Measurements from ENCODE around the gene KY. TPM values are rescaled to one million over a fixed set of nuclear protein-coding genes. Genes with fewer than 3 reads are reported as not detected.

KY gene
- total and polyA plus RNA-seq, 4 donors: 0.05 to 0.08 TPM; not detected in 2

- no peak overlapping the region for H3K27ac ChIP-seq (ENCODE audit: low read depth in 1 of 2, low read length in 2 of 2)
- no peak for DNase-seq (ENCODE audit: low spot score)
- WGBS: 71% methylated on average over 7 of the region's 7 CpGs
- H3K36me3 ChIP-seq (ENCODE audit: control insufficient read depth in 4 of 4, insufficient read depth in 3 of 4, low read depth in 1 of 4, low read length in 3 of 4): no peaks in the 10 kb centered on the region
- no peak overlapping the region for H3K4me3 ChIP-seq (ENCODE audit: low read depth in 1 of 3, low read length in 3 of 3)
- peaks cover 0 to 2% (median 0%) of the 10 kb centered on the region in 4 donors for H3K27me3 ChIP-seq (ENCODE audit: control insufficient read depth in 4 of 4, insufficient read depth in 4 of 4, low read length in 3 of 4)
- TF ChIP-seq FOXA2 (IDR thresholded peaks at IDR 0.05): no peak
- no peak for TF ChIP-seq REST (IDR thresholded peaks at IDR 0.05)
- TF ChIP-seq YY1 (IDR thresholded peaks at IDR 0.05): no peak
- TF ChIP-seq RXRA (IDR thresholded peaks at IDR 0.05): no peak
- no peak for TF ChIP-seq EGR1 (IDR thresholded peaks at IDR 0.05; ENCODE audit: low read depth in 2 of 2)
- TF ChIP-seq CTCF (IDR thresholded peaks at IDR 0.05; ENCODE audit: low read depth, low read length, missing input control): no peak
- no peak for TF ChIP-seq TAF1 (conservative IDR thresholded peaks at IDR 0.05)
- TF ChIP-seq NR2F2 (IDR thresholded peaks at IDR 0.05): no peak
- TF ChIP-seq, protein P1, sequence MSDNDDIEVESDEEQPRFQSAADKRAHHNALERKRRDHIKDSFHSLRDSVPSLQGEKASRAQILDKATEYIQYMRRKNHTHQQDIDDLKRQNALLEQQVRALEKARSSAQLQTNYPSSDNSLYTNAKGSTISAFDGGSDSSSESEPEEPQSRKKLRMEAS (IDR thresholded peaks at IDR 0.05): no peak
- TF ChIP-seq JUND (IDR thresholded peaks at IDR 0.05): no peak
- TF ChIP-seq HNF4A (conservative IDR thresholded peaks at IDR 0.05): no peak
- no peak for TF ChIP-seq RAD21 (IDR thresholded peaks at IDR 0.05)
- TF ChIP-seq ATF3 (IDR thresholded peaks at IDR 0.05): no peak
- no peak overlapping the region for H3K9ac ChIP-seq (ENCODE audit: low read depth in 1 of 2, low read length in 2 of 2)
- H3K9me3 ChIP-seq (ENCODE audit: control insufficient read depth in 4 of 4, low read length in 3 of 4): no peaks in the 10 kb centered on the region
- no peaks in the 10 kb centered on the region for H3K4me1 ChIP-seq (ENCODE audit: control insufficient read depth in 4 of 4, insufficient read depth in 4 of 4, low read length in 3 of 4)
Measured at GRCh38 chr3:134694946-134695543, 44.2 kb upstream of the KY start.

DNA sequence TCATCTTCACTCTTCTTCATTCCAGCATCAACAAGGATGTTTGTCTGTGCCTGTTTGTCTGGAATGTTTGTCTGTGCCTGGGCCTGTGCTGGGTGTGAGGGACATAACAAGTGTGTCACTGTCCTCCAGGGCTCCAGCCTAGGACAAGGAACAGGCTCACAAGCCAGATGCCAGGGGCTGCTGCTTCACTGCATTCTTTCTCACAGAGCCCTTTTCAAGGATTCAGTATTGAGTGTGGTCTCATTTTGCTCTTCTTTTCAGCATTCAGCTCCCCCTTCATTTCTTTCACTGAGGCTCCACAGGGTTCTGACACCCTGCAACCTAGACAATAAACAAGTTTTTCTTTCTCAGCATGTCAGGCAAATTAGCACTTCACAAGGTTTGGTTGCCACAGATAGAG, 43.6 kb upstream of the KY start:
- H3K36me3 ChIP-seq (ENCODE audit: control insufficient read depth in 4 of 4, insufficient read depth in 3 of 4, low read depth in 1 of 4, low read length in 3 of 4): no peaks in the 10 kb centered on the region
- H3K27me3 ChIP-seq (ENCODE audit: control insufficient read depth in 4 of 4, insufficient read depth in 4 of 4, low read length in 3 of 4): peaks cover 0 to 2% (median 0%) of the 10 kb centered on the region in 4 donors
- no peaks in the 10 kb centered on the region for H3K4me1 ChIP-seq (ENCODE audit: control insufficient read depth in 4 of 4, insufficient read depth in 4 of 4, low read length in 3 of 4)
- TF ChIP-seq, protein P2, sequence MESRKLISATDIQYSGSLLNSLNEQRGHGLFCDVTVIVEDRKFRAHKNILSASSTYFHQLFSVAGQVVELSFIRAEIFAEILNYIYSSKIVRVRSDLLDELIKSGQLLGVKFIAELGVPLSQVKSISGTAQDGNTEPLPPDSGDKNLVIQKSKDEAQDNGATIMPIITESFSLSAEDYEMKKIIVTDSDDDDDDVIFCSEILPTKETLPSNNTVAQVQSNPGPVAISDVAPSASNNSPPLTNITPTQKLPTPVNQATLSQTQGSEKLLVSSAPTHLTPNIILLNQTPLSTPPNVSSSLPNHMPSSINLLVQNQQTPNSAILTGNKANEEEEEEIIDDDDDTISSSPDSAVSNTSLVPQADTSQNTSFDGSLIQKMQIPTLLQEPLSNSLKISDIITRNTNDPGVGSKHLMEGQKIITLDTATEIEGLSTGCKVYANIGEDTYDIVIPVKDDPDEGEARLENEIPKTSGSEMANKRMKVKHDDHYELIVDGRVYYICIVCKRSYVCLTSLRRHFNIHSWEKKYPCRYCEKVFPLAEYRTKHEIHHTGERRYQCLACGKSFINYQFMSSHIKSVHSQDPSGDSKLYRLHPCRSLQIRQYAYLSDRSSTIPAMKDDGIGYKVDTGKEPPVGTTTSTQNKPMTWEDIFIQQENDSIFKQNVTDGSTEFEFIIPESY (IDR thresholded peaks at IDR 0.05): no peak
- TF ChIP-seq HNF4G (IDR thresholded peaks at IDR 0.05) (no peak), RXRA (IDR thresholded peaks at IDR 0.05) (no peak), YY1 (IDR thresholded peaks at IDR 0.05) (no peak), CTCF (IDR thresholded peaks at IDR 0.05; ENCODE audit: low read depth, low read length, missing input control) (no peak)
- H3K9me3 ChIP-seq (ENCODE audit: control insufficient read depth in 4 of 4, low read length in 3 of 4): no peaks in the 10 kb centered on the region
- no peak overlapping the region for H3K27ac ChIP-seq (ENCODE audit: low read depth in 1 of 2, low read length in 2 of 2)
- H3K4me3 ChIP-seq (ENCODE audit: low read depth in 1 of 3, low read length in 3 of 3): no peak overlapping the region
- no peak for DNase-seq (ENCODE audit: low spot score)
- H3K9ac ChIP-seq (ENCODE audit: low read depth in 1 of 2, low read length in 2 of 2): no peak overlapping the region

Measured in liver (tissue), 9 donors.